Measurements from ENCODE around the gene FN1. TPM values are rescaled to one million over a fixed set of nuclear protein-coding genes. Genes with fewer than 3 reads are reported as not detected.

FN1 gene
- total RNA-seq, 1 donor from 2014 or later: 154 TPM

DNA sequence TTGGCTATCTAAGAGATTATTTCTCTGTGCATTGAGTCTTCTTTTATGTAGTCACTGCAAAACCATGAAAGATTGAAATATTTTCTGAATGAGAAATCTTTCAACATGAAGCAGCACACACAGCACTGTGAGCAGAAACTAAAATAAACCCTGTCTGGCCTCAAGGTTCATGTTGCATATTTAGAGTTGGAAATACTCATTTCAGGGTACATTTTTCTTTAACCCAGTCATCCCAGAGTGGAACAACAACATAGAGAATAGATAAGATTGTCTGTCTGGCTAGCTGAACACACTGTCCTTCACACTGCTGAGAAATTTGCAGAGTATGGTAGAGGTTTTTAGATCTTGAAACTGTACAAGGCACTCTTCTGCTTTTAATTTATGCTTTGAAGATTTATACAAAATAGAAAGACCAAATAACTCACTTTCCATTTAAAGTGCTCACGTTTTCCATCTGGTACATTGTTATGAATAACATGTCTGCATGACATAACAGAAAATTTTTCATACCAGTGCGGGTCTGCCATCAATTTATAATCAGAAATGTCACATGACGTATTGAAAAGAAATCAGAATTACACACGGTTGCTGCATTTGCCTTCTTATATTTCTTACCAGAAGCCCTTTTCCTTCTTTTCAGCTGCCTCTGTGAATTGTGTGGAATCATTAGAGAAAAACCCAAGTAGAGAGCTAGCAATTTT lies 25.0 kb upstream of the FN1 start:
- no peak overlapping the region for H3K4me3 ChIP-seq
- no peaks in the 10 kb centered on the region for H3K36me3 ChIP-seq
- peaks cover 4% of the 10 kb centered on the region for H3K4me1 ChIP-seq
- TF ChIP-seq, protein P1, sequence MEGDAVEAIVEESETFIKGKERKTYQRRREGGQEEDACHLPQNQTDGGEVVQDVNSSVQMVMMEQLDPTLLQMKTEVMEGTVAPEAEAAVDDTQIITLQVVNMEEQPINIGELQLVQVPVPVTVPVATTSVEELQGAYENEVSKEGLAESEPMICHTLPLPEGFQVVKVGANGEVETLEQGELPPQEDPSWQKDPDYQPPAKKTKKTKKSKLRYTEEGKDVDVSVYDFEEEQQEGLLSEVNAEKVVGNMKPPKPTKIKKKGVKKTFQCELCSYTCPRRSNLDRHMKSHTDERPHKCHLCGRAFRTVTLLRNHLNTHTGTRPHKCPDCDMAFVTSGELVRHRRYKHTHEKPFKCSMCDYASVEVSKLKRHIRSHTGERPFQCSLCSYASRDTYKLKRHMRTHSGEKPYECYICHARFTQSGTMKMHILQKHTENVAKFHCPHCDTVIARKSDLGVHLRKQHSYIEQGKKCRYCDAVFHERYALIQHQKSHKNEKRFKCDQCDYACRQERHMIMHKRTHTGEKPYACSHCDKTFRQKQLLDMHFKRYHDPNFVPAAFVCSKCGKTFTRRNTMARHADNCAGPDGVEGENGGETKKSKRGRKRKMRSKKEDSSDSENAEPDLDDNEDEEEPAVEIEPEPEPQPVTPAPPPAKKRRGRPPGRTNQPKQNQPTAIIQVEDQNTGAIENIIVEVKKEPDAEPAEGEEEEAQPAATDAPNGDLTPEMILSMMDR (IDR thresholded peaks at IDR 0.05; ENCODE audit: borderline replicate concordance): no peak
- H3K27ac ChIP-seq (replicated peaks): peak overlapping the region; percentile 45
- intact Hi-C loops (cut with micrococcal nuclease): no loop called here
- H3K27me3 ChIP-seq (ENCODE audit: low read depth): no peaks in the 10 kb centered on the region
- no peak for DNase-seq
- H3K9me3 ChIP-seq (replicated peaks): no peaks in the 10 kb centered on the region

DNA sequence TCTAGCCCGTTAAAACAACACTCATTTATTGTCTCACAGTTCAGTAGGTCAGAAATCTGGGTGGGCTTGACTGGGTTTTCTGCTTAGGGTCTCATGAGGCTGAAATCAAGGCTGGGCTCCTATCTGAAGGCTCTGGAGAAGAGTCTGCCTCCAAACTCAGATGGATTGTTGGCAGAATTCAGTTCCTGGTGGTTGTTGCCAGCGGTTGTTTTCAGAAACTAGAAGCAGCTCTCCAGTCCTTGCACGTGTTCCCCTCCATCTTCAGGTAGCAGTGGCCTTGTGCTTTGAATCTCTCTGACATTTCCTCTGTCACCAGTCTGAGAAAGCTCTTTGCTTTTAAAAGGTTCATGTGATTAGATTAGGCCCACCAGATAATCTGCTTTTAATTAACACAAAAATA lies 20.1 kb upstream of the FN1 start:
- no peak overlapping the region for H3K27ac ChIP-seq (replicated peaks)
- no peaks in the 10 kb centered on the region for H3K9me3 ChIP-seq (replicated peaks)
- no peaks in the 10 kb centered on the region for H3K36me3 ChIP-seq
- intact Hi-C loops (cut with micrococcal nuclease): loop anchor here (5.0 kb wide), 1 partner anchor 461 kb away; no protein-coding TSS in a partner anchor
- no peaks in the 10 kb centered on the region for H3K27me3 ChIP-seq (ENCODE audit: low read depth)
- H3K4me3 ChIP-seq: no peak overlapping the region
- H3K4me1 ChIP-seq: no peaks in the 10 kb centered on the region
- TF ChIP-seq, protein P1 (IDR thresholded peaks at IDR 0.05; ENCODE audit: borderline replicate concordance): no peak
- DNase-seq: no peak

DNA sequence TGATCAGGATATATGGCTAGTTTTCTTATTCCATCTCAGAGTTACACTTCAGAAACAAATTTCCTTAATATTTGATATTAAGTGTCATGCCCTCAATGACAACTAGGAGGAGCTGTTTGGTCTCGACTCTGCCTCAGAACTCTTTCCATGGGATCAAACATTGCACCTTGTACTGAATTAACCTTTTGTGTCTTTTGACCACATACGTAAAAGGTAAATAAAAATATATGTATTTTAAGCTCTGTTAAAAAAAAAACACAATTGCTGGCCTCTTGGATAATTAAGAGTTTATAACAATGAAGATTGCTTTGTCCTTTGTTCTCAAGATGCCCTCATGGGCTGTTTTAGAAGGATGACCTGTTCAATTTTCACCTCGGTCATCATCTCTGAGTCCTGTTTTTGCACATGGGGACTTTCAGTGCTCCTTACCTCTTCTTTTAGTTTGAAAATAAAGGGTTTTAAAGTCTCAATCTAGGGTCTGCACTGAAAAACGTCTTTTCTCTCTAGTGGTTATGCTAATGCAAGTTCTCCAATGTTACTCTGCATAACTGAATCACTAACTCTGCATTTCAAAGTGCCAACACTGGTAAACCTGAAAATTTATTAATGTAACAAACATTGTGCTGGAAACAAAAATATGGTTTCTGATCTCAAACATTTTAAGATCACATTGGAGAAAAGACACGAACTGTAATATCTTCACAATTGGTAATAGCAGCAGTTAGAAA lies 18.8 kb upstream of the FN1 start:
- H3K4me3 ChIP-seq: no peak overlapping the region
- H3K27me3 ChIP-seq (ENCODE audit: low read depth): no peaks in the 10 kb centered on the region
- no peaks in the 10 kb centered on the region for H3K36me3 ChIP-seq
- no peaks in the 10 kb centered on the region for H3K9me3 ChIP-seq (replicated peaks)
- TF ChIP-seq, protein P1 (IDR thresholded peaks at IDR 0.05; ENCODE audit: borderline replicate concordance): peak; percentile 79
- intact Hi-C loops (cut with micrococcal nuclease): loop anchor here (5.0 kb wide), 2 partner anchors 463 to 478 kb away; no protein-coding TSS in a partner anchor
- no peak for DNase-seq
- H3K4me1 ChIP-seq: no peaks in the 10 kb centered on the region
- no peak overlapping the region for H3K27ac ChIP-seq (replicated peaks)

DNA sequence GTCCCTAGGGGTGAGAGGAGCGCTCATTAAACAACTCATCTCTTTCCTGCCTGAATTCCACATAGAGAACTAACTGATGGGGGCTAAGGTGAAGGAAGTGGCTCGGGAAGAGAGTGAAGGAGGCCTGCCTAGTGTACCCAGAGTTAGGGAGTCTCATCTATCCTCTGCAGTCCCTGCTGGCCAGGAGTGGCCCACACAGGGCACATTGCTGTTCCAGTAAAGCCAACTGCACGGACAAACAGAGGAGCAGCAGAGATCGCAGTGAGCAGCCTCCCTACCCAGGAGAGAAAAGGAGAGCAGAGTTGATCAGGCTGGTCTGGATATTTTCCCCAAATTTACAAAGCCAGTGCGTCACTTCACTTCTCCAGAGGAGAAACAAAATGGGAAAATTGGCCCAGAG lies 16.9 kb upstream of the FN1 start:
- TF ChIP-seq, protein P1 (IDR thresholded peaks at IDR 0.05; ENCODE audit: borderline replicate concordance): no peak
- Histone ChIP-seq H3K4me3 (no peak overlapping the region), H3K9me3 (replicated peaks) (no peaks in the 10 kb centered on the region), H3K36me3 (no peaks in the 10 kb centered on the region), H3K27ac (replicated peaks) (no peak overlapping the region), H3K27me3 (ENCODE audit: low read depth) (no peaks in the 10 kb centered on the region), H3K4me1 (no peaks in the 10 kb centered on the region)
- intact Hi-C loops (cut with micrococcal nuclease): loop anchor here (5.0 kb wide), 1 partner anchor 480 kb away; no protein-coding TSS in a partner anchor
- no peak for DNase-seq

DNA sequence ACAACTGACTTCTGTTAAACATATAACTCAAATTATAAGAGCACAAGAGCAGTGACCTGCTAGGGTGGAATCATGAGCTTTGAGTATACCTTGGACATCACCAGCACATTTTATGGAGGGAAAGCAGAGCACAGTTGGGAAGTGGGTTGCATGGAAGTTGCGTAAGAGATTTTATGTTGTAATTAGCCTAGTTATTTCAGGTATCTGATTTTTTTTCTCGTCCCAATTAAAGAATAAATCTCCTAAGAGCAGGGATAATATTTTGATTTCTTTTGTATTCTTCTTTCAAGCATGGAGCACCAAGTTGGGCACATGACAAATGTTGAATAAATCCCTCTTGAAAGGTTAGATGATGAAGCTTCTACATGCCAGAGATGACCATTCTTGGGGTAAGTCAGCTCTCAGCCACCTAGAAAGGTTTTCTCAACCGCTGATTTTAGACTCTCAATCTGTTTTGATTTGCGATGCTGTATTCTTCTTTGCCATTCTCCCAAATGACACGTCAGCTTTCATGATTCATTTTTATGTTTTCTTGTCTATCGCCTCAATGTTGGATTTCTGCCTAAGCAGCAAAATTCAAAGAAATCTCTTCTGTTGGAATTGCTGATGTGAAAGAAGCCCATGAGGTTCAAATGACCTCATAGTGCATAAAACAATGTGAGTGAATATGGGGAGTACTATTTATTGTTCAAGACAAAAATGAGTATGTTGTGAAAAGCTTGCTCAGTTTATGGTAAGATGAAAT lies 15.3 kb upstream of the FN1 start:
- Histone ChIP-seq H3K9me3 (replicated peaks) (no peaks in the 10 kb centered on the region), H3K27ac (replicated peaks) (no peak overlapping the region), H3K4me3 (no peak overlapping the region), H3K27me3 (ENCODE audit: low read depth) (no peaks in the 10 kb centered on the region), H3K36me3 (no peaks in the 10 kb centered on the region), H3K4me1 (no peaks in the 10 kb centered on the region)
- no peak for DNase-seq
- intact Hi-C loops (cut with micrococcal nuclease): loop anchor here (5.0 kb wide), 1 partner anchor 481 kb away; no protein-coding TSS in a partner anchor
- TF ChIP-seq, protein P1 (IDR thresholded peaks at IDR 0.05; ENCODE audit: borderline replicate concordance): no peak
